Upper lobe of left lung (tissue), 6 donors: Measurements from ENCODE around the gene MYLK. TPM values are rescaled to one million over a fixed set of nuclear protein-coding genes. Genes with fewer than 3 reads are reported as not detected.

Source experiments
- ATAC-seq, 2 donors: fragments of 200-7000 bp; cut with Tn5 transposase; one replicate each; pipeline ENCODE4 v1.9.1; 2022; ENCODE audit warnings: mild to moderate bottlenecking in 2 of 2, moderate library complexity in 2 of 2; ENCODE audit not compliant: low FRiP score in 2 of 2
- DNase-seq, 2 donors: peaks; one replicate each; pipeline ENCODE4 v3.0.0-alpha.2; 2019 to 2020
- H3K27ac ChIP-seq, 4 donors: fragments of 200-600 bp; sonication (generic); one replicate each; pipeline ENCODE4 v1.5.1; 2016 to 2019
- H3K27me3 ChIP-seq, 4 donors: fragments of 200-600 bp; sonication (generic); one replicate each; pipeline ENCODE4 v1.5.1; 2017 to 2019
- H3K36me3 ChIP-seq, 4 donors: fragments of 200-600 bp; sonication (generic); one replicate each; pipeline ENCODE4 v1.5.1; 2016 to 2019
- H3K4me1 ChIP-seq, 4 donors: fragments of 200-600 bp; sonication (generic); one replicate each; pipeline ENCODE4 v1.5.1; 2018 to 2019
- H3K4me3 ChIP-seq, 4 donors: fragments of 200-600 bp; sonication (generic); one replicate each; pipeline ENCODE4 v1.5.1; 2017 to 2019; ENCODE audit warnings: mild to moderate bottlenecking in 2 of 4, moderate library complexity in 1 of 4
- H3K9me3 ChIP-seq, 4 donors: fragments of 200-600 bp; sonication (generic); one replicate each; pipeline ENCODE4 v1.5.1; 2018 to 2019
- EP300 ChIP-seq, 4 donors: sonication (generic); formaldehyde crosslinking; IDR thresholded peaks; one replicate each; pipeline ENCODE4 v1.5.1; 2017; ENCODE audit warnings: antibody characterized with exemption in 4 of 4, control low read depth in 2 of 4
- POLR2A ChIP-seq, 4 donors: fragments of 450-650 bp; IDR thresholded peaks; one replicate each; pipeline ENCODE4 v1.5.1; 2016 to 2017; ENCODE audit warnings: antibody characterized with exemption in 4 of 4, mild to moderate bottlenecking in 2 of 4
- POLR2AphosphoS5 ChIP-seq, 2 donors: sonication (generic); formaldehyde crosslinking; IDR thresholded peaks; one replicate each; pipeline ENCODE4 v1.5.1; 2017; ENCODE audit warnings: antibody characterized with exemption in 2 of 2
- WGBS, 2 donors: methylation state at CpG; one replicate each; pipeline ENCODE4 v1.1.5; 2017 to 2018; 5-methylcytosine and 5-hydroxymethylcytosine counted together
- total RNA-seq, 6 donors: library from RNA; depleted of rRNA in 4 of 6; stranded (reverse); fragments of >200 nt in 4 of 6; gene quantifications; one replicate each; pipeline versions ENCODE4 v1.1.0 to v1.2.1, GENCODE V29; 2016 to 2021
- TF ChIP-seq, protein P1 (sequence below), 6 experiments: fragments of 450-650 bp in 4 of 6; fragments of 200-600 bp in 2 of 6; sonication (generic) in 2 of 6; IDR thresholded peaks; one replicate each; pipeline ENCODE4 v1.5.1; 2016 to 2019; ENCODE audit warnings: antibody characterized with exemption in 6 of 6
- donor health status: DM: no; HTN: no; CAD: no; lungs with moderate emphysema.
- donor health status: DM: no; HTN: yes; CAD: no; lungs with severe emphysema.

The MYLK gene
- total RNA-seq, 6 donors from 2014 or later: 105 to 378 (median 160) TPM

DNA sequence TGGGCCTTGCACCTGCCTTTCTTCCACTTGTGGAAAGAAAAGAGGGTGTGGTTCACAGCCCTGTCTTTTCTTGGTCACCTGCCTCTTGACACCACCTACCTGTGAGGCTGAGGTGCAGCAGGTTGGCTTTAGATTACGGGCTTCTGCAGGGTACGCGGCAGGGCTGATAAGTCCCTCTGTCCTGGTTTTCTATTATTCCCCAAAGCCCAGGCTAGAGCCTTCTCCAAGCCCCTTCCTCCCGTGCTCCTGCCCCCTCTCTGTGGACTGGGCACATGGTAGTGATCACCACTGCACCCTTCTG is 254.4 kb downstream of the MYLK start:
- 82 to 94% methylated on average over 4 of the region's 4 CpGs for WGBS, 2 donors
- peaks cover 0 to 18% (median 5%) of the 10 kb centered on the region in 4 donors for H3K4me1 ChIP-seq
- ATAC-seq (no peak), DNase-seq (no peak)
- no peaks in the 10 kb centered on the region for H3K9me3 ChIP-seq
- H3K27ac ChIP-seq: no peak overlapping the region
- TF ChIP-seq, protein P1, sequence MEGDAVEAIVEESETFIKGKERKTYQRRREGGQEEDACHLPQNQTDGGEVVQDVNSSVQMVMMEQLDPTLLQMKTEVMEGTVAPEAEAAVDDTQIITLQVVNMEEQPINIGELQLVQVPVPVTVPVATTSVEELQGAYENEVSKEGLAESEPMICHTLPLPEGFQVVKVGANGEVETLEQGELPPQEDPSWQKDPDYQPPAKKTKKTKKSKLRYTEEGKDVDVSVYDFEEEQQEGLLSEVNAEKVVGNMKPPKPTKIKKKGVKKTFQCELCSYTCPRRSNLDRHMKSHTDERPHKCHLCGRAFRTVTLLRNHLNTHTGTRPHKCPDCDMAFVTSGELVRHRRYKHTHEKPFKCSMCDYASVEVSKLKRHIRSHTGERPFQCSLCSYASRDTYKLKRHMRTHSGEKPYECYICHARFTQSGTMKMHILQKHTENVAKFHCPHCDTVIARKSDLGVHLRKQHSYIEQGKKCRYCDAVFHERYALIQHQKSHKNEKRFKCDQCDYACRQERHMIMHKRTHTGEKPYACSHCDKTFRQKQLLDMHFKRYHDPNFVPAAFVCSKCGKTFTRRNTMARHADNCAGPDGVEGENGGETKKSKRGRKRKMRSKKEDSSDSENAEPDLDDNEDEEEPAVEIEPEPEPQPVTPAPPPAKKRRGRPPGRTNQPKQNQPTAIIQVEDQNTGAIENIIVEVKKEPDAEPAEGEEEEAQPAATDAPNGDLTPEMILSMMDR (IDR thresholded peaks at IDR 0.05): no peak
- TF ChIP-seq POLR2A (IDR thresholded peaks at IDR 0.05) (no peak), POLR2AphosphoS5 (IDR thresholded peaks at IDR 0.05) (no peak), EP300 (IDR thresholded peaks at IDR 0.05) (no peak)
- no peaks in the 10 kb centered on the region for H3K27me3 ChIP-seq
- peaks cover 0 to 96% (median 61%) of the 10 kb centered on the region in 4 donors for H3K36me3 ChIP-seq
- no peak overlapping the region for H3K4me3 ChIP-seq

DNA sequence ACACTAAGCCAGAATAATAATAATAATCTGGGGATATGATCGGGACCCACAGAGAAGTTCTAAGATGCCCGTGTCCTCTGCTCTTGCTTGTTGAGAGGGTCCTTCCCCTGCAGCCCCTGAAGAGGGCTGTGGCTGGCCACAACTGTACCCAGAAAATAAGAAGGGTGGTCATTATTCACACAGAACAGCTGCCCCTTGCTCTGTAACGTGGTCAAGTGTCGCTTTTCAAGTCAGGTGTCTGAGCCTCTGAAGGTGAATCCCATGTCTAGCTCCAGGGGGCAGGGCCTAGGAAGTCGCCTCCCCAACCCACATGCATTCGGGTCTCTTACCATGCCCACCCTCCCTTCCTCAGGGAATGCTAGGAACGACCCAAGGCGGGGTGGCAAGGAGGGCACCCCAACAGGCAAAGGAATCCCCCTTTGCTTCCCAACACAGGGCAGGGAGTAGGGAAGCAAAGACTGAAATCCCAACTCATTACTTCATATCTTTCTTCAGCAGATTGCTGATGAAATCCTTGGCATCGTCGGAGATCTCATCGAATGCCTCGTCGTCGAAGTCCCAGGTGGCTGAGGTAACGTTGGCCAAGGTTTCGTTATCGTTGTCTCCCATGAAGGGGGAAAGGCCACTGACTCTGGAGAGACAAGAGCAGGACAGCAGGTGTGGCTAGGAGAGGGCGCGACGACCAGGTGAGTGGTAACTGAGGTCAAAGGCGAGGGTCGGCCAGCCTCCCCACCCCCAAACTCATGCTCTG is 255.0 kb downstream of the MYLK start:
- Histone ChIP-seq H3K4me3 (no peak overlapping the region), H3K36me3 (peaks cover 0 to 96% (median 61%) of the 10 kb centered on the region in 4 donors), H3K4me1 (peaks cover 0 to 18% (median 5%) of the 10 kb centered on the region in 4 donors), H3K27ac (no peak overlapping the region), H3K9me3 (no peaks in the 10 kb centered on the region), H3K27me3 (no peaks in the 10 kb centered on the region)
- TF ChIP-seq, protein P1 (IDR thresholded peaks at IDR 0.05): no peak
- no peak for TF ChIP-seq POLR2A (IDR thresholded peaks at IDR 0.05)
- TF ChIP-seq EP300 (IDR thresholded peaks at IDR 0.05): no peak
- no peak for TF ChIP-seq POLR2AphosphoS5 (IDR thresholded peaks at IDR 0.05)
- ATAC-seq (no peak), DNase-seq (no peak)
- 91 to 97% methylated on average over 21 to 22 of the region's 22 CpGs for WGBS, 2 donors

DNA sequence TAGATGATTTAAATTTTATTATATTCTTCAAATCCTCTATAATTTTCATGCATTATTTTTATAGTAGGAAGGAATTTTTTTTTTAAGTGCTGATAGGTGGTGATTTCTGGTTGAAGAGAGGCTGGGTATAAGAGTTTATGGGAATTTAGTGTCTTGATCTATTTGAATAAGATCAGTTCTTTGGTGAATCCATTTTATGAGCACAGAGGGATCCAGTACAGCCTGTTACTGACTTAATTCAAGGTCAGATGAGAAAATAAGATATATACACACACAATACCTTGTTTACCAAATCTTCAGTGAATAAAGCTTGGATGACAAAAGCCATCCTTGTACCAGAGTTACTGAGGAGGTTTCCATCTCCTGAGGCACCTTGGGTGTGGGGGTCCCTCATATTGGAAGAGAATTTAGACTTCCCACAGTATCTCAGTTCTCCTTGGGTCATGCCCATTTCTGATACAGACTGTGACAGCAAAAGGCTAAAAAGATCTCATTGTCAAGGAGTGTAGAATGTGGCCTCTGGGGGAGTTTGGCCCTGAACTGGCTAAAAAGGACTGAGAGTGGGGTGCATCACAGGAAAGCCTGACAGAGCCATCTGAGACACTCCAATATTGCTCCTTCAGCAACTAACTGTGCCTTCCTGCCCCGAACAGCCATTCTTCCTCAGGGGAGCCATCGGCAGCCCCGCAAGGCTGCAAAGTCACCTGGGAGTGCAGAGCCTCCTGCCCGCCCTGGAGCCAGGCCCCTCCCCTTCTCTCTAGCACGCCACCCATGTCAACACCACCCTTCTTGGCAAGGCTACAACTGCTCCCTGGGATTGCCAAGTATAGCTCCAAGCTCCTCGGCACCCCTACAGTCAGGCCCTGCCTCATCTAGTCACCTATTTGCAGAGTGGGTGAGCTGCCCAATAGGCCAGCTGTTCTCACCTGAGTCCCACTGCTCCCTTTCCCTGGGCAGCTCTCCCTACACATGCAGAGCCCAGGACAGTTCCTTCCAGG is 256.2 kb downstream of the MYLK start:
- Histone ChIP-seq H3K4me1 (peaks cover 0 to 6% (median 3%) of the 10 kb centered on the region in 4 donors), H3K4me3 (no peak overlapping the region), H3K27ac (peak overlapping the region in 1 of 4 donors; percentile 39), H3K36me3 (peaks cover 0 to 94% (median 58%) of the 10 kb centered on the region in 4 donors), H3K9me3 (no peaks in the 10 kb centered on the region), H3K27me3 (no peaks in the 10 kb centered on the region)
- 77 to 83% methylated on average over 5 to 6 of the region's 6 CpGs for WGBS, 2 donors
- DNase-seq: peak in 1 of 2 donors; percentile 38
- TF ChIP-seq, protein P1 (IDR thresholded peaks at IDR 0.05): no peak
- no peak for TF ChIP-seq POLR2A (IDR thresholded peaks at IDR 0.05)
- no peak for TF ChIP-seq POLR2AphosphoS5 (IDR thresholded peaks at IDR 0.05)
- TF ChIP-seq EP300 (IDR thresholded peaks at IDR 0.05): no peak
- ATAC-seq: peak in 1 of 2 donors; percentile 39

DNA sequence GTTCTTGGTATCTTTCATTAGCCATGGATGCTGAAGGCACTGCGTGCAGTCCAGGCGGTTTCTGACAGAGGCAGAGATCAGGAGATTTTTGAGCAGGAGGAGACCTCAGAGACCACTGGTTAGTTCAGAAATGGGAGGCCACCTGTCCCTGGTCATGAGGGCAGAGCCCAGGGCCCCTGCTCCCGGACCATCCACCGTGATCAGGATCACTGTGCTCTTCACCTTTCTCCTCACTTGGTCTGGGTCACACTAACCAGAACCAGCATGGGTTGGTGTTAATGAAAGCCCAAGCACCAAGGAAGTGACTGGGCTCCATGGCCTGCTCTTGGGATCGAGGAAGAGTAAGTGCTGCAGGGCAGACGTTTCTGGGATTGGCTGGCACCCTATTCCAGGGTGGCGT is 257.3 kb downstream of the MYLK start:
- TF ChIP-seq POLR2AphosphoS5 (IDR thresholded peaks at IDR 0.05): no peak
- no peak for TF ChIP-seq POLR2A (IDR thresholded peaks at IDR 0.05)
- TF ChIP-seq EP300 (IDR thresholded peaks at IDR 0.05): no peak
- TF ChIP-seq, protein P1 (IDR thresholded peaks at IDR 0.05): no peak
- H3K4me3 ChIP-seq: no peak overlapping the region
- ATAC-seq: no peak
- H3K27ac ChIP-seq: no peak overlapping the region
- no peaks in the 10 kb centered on the region for H3K9me3 ChIP-seq
- no peaks in the 10 kb centered on the region for H3K27me3 ChIP-seq
- no peak for DNase-seq
- peaks cover 0 to 96% (median 60%) of the 10 kb centered on the region in 4 donors for H3K36me3 ChIP-seq
- H3K4me1 ChIP-seq: no peaks in the 10 kb centered on the region
- 93 to 94% methylated on average over 7 of the region's 7 CpGs for WGBS, 2 donors
